Fibroblast of lung (primary cell): ENCODE measurements around the gene NDUFB2. TPM values are rescaled to one million over a fixed set of nuclear protein-coding genes. Genes with fewer than 3 reads are reported as not detected.

ENCODE experiments used
- DNase-seq, 2 donors: peaks; one replicate each; pipeline versions ENCODE4 v3.0.0 to v3.0.0-alpha.2; 2010; ENCODE audit warnings: low read depth in 2 of 2
- H2AFZ ChIP-seq: 2 replicates; pipeline ENCODE4 v1.5.1; 2012; ENCODE audit warnings: low read length, control low read depth, inconsistent platforms
- H3K27ac ChIP-seq: 2 replicates; pipeline ENCODE4 v1.5.1; 2011; ENCODE audit warnings: low read length, control low read depth; ENCODE audit not compliant: insufficient read depth
- H3K27me3 ChIP-seq: 2 replicates; pipeline ENCODE4 v1.5.1; 2011; ENCODE audit warnings: mild to moderate bottlenecking, low read length; ENCODE audit not compliant: control insufficient read depth, insufficient read depth
- H3K36me3 ChIP-seq: 2 replicates; pipeline ENCODE4 v1.5.1; 2011; ENCODE audit warnings: low read length; ENCODE audit not compliant: control insufficient read depth, insufficient read depth
- H3K4me1 ChIP-seq: 2 replicates; pipeline ENCODE4 v1.5.1; 2011; ENCODE audit warnings: low read length; ENCODE audit not compliant: control insufficient read depth, insufficient read depth; ENCODE audit errors: extremely low read depth
- H3K4me2 ChIP-seq: 2 replicates; pipeline ENCODE4 v1.5.1; 2011; ENCODE audit warnings: low read length, control low read depth; ENCODE audit not compliant: insufficient read depth; ENCODE audit errors: extremely low read depth
- H3K4me3 ChIP-seq, 4 experiments: fragments of 200-600 bp in 1 of 4; sonication (generic) in 1 of 4; replicated peaks in 1 of 4; 2 replicates each; pipeline ENCODE4 v1.5.1; 2011 to 2016; ENCODE audit warnings: low read length in 4 of 4, low read depth in 3 of 4, mild to moderate bottlenecking in 3 of 4, control low read depth in 2 of 4, inconsistent platforms in 1 of 4, mixed read lengths in 1 of 4; ENCODE audit not compliant: insufficient read depth in 1 of 4; ENCODE audit errors: control extremely low read depth in 1 of 4
- H3K79me2 ChIP-seq: 2 replicates; pipeline ENCODE4 v1.5.1; 2012; ENCODE audit warnings: mild to moderate bottlenecking, low read length, inconsistent platforms; ENCODE audit not compliant: control insufficient read depth, insufficient read depth
- H3K9ac ChIP-seq: 2 replicates; pipeline ENCODE4 v1.5.1; 2011; ENCODE audit warnings: mild to moderate bottlenecking, low read length, control low read depth; ENCODE audit not compliant: insufficient read depth
- H3K9me3 ChIP-seq: 2 replicates; pipeline ENCODE4 v1.5.1; 2012; ENCODE audit warnings: low read depth, low read length; ENCODE audit not compliant: control insufficient read depth, insufficient read depth
- H4K20me1 ChIP-seq: 2 replicates; pipeline ENCODE4 v1.5.1; 2011; ENCODE audit warnings: low read length; ENCODE audit not compliant: control insufficient read depth, insufficient read depth; ENCODE audit errors: extremely low read depth
- CTCF ChIP-seq, 2 donors: IDR thresholded peaks in 1 of 2; conservative IDR thresholded peaks in 1 of 2; 1 replicate in 1 of 2; 2 replicates in 1 of 2; pipeline ENCODE4 v1.5.1; 2011 to 2012; ENCODE audit warnings: low read length in 2 of 2, control low read depth in 1 of 2, inconsistent platforms in 1 of 2, low read depth in 1 of 2, mild to moderate bottlenecking in 1 of 2
- EZH2 ChIP-seq: IDR thresholded peaks from 2 replicates; pipeline ENCODE4 v1.5.1; 2012; ENCODE audit warnings: low read length, control low read depth, mild to moderate bottlenecking; ENCODE audit errors: missing control alignments
- polyA plus RNA-seq, 2 donors: library from polyadenylated mRNA; depleted of rRNA in 1 of 2; stranded (reverse) in 1 of 2; unstranded in 1 of 2; fragments of >200 nt; gene quantifications; 2 replicates each; pipeline ENCODE4 v1.2.1, GENCODE V29; 2011 to 2012; ENCODE audit warnings: missing spikeins in 1 of 2
- total RNA-seq: library from RNA; depleted of rRNA; stranded (reverse); fragments of >200 nt; gene quantifications from 2 replicates; pipeline ENCODE4 v1.2.1, GENCODE V29; 2014

NDUFB2 gene
- total and polyA plus RNA-seq, 2 donors (not counting 1 experiment from before 2014, with no cell fraction given): 116 to 283 TPM

GRCh38 chr7:140744005-140744404 is 47.5 kb downstream of the NDUFB2 start:
- H3K4me2 ChIP-seq: no peak overlapping the region
- H3K79me2 ChIP-seq: no peaks in the 10 kb centered on the region
- H3K36me3 ChIP-seq: no peaks in the 10 kb centered on the region
- H3K4me3 ChIP-seq: no peak overlapping the region
- H3K9me3 ChIP-seq: no peaks in the 10 kb centered on the region
- H3K4me1 ChIP-seq: no peaks in the 10 kb centered on the region
- no peak overlapping the region for H2AFZ ChIP-seq
- no peaks in the 10 kb centered on the region for H4K20me1 ChIP-seq
- H3K27me3 ChIP-seq: no peaks in the 10 kb centered on the region
- no peak for DNase-seq
- no peak overlapping the region for H3K27ac ChIP-seq
- H3K9ac ChIP-seq: no peak overlapping the region
- TF ChIP-seq CTCF (conservative IDR thresholded peaks at IDR 0.05 in 1 of 2, IDR thresholded peaks at IDR 0.05 in 1 of 2; ENCODE audit: low read depth in 1 of 2, low read length in 2 of 2) (no peak), EZH2 (no peak)

- no peak overlapping the region for H2AFZ ChIP-seq
- no peak for DNase-seq
- no peaks in the 10 kb centered on the region for H3K4me1 ChIP-seq
- no peak overlapping the region for H3K9ac ChIP-seq
- no peaks in the 10 kb centered on the region for H3K27me3 ChIP-seq
- H3K4me2 ChIP-seq: no peak overlapping the region
- no peaks in the 10 kb centered on the region for H4K20me1 ChIP-seq
- TF ChIP-seq EZH2 (no peak), CTCF (conservative IDR thresholded peaks at IDR 0.05 in 1 of 2, IDR thresholded peaks at IDR 0.05 in 1 of 2; ENCODE audit: low read depth in 1 of 2, low read length in 2 of 2) (no peak)
- no peak overlapping the region for H3K27ac ChIP-seq
- H3K9me3 ChIP-seq: no peaks in the 10 kb centered on the region
- H3K36me3 ChIP-seq: no peaks in the 10 kb centered on the region
- no peaks in the 10 kb centered on the region for H3K79me2 ChIP-seq
- H3K4me3 ChIP-seq: no peak overlapping the region
Measured at GRCh38 chr7:140745266-140746058, 49.0 kb downstream of the NDUFB2 start.

GRCh38 chr7:140746751-140747150 is 50.2 kb downstream of the NDUFB2 start:
- no peak overlapping the region for H3K4me3 ChIP-seq
- no peak overlapping the region for H2AFZ ChIP-seq
- no peaks in the 10 kb centered on the region for H3K79me2 ChIP-seq
- no peak overlapping the region for H3K27ac ChIP-seq
- H3K27me3 ChIP-seq: no peaks in the 10 kb centered on the region
- no peaks in the 10 kb centered on the region for H3K9me3 ChIP-seq
- no peak overlapping the region for H3K4me2 ChIP-seq
- H3K36me3 ChIP-seq: no peaks in the 10 kb centered on the region
- no peak for DNase-seq
- H4K20me1 ChIP-seq: no peaks in the 10 kb centered on the region
- H3K4me1 ChIP-seq: no peaks in the 10 kb centered on the region
- TF ChIP-seq CTCF (conservative IDR thresholded peaks at IDR 0.05 in 1 of 2, IDR thresholded peaks at IDR 0.05 in 1 of 2; ENCODE audit: low read depth in 1 of 2, low read length in 2 of 2) (no peak), EZH2 (no peak)
- H3K9ac ChIP-seq: no peak overlapping the region
